HEK293 (cell line): ENCODE results near the gene INSYN2B.

Source experiments
- CTCF ChIA-PET: fragments of 350-600 bp; formaldehyde crosslinking; extraction: SDS; loops from one replicate; lab custom pipeline; 2021; ENCODE audit warnings: antibody characterized with exemption; lab: Yijun Ruan, JAX
- POLR2A ChIA-PET: fragments of 300-600 bp; formaldehyde crosslinking; extraction: SDS; loops from one replicate; lab custom pipeline; 2020; ENCODE audit warnings: antibody characterized with exemption, inconsistent platforms; lab: Yijun Ruan, JAX
- H3K27ac ChIP-seq: fragments of 200-500 bp; sonication (Bioruptor generic); 2 replicates; pipeline ENCODE4 v1.5.1; 2014; ENCODE audit warnings: low read depth, low read length, control low read depth, inconsistent platforms; ENCODE audit errors: extremely low read depth
- H3K36me3 ChIP-seq, 2 experiments: fragments of 200-500 bp in 1 of 2; sonication (Bioruptor generic) in 1 of 2; 1 replicate in 1 of 2; 2 replicates in 1 of 2; pipeline ENCODE4 v1.5.1; 2014 to 2017; ENCODE audit warnings: inconsistent platforms in 2 of 2, low read length in 2 of 2; ENCODE audit not compliant: control insufficient read depth in 2 of 2, insufficient read depth in 1 of 2
- H3K4me1 ChIP-seq: fragments of 200-500 bp; sonication (Bioruptor generic); 2 replicates; pipeline ENCODE4 v1.5.1; 2014; ENCODE audit warnings: mild to moderate bottlenecking, low read length, inconsistent platforms; ENCODE audit not compliant: control insufficient read depth, insufficient read depth
- H3K4me3 ChIP-seq: 2 replicates; pipeline ENCODE4 v1.5.1; 2011; ENCODE audit warnings: low read depth, mild to moderate bottlenecking, control low read depth, low read length, moderate library complexity
- H3K9me3 ChIP-seq: fragments of 200-500 bp; sonication (Bioruptor generic); 2 replicates; pipeline ENCODE4 v1.5.1; 2014; ENCODE audit warnings: low read depth, low read length, inconsistent platforms; ENCODE audit not compliant: control insufficient read depth, insufficient read depth
- BCL11B ChIP-seq: fragments of 450-650 bp; formaldehyde crosslinking; IDR thresholded peaks from 2 replicates; pipeline ENCODE4 v1.5.1; 2016; ENCODE audit warnings: low read depth, missing biosample characterization, missing genetic modification characterization
- CTCF ChIP-seq: fragments of 450-650 bp; formaldehyde crosslinking; IDR thresholded peaks from 2 replicates; pipeline ENCODE4 v1.5.1; 2016; ENCODE audit warnings: missing biosample characterization, missing genetic modification characterization
- GFI1B ChIP-seq: fragments of 450-650 bp; formaldehyde crosslinking; IDR thresholded peaks from 2 replicates; pipeline ENCODE4 v1.5.1; 2016; ENCODE audit warnings: missing biosample characterization, missing genetic modification characterization
- GLIS2 ChIP-seq: fragments of 450-650 bp; formaldehyde crosslinking; IDR thresholded peaks from 2 replicates; pipeline ENCODE4 v1.5.1; 2016; ENCODE audit warnings: missing biosample characterization, missing genetic modification characterization
- MZF1 ChIP-seq: fragments of 450-650 bp; formaldehyde crosslinking; IDR thresholded peaks from 2 replicates; pipeline ENCODE4 v1.5.1; 2017; ENCODE audit warnings: missing biosample characterization, missing genetic modification characterization, borderline replicate concordance
- PRDM4 ChIP-seq: fragments of 450-650 bp; formaldehyde crosslinking; IDR thresholded peaks from 2 replicates; pipeline ENCODE4 v1.5.1; 2017; ENCODE audit warnings: missing biosample characterization, missing genetic modification characterization
- ZNF121 ChIP-seq: fragments of 450-650 bp; formaldehyde crosslinking; IDR thresholded peaks from 2 replicates; pipeline ENCODE4 v1.5.1; 2016; ENCODE audit warnings: missing biosample characterization, missing genetic modification characterization
- ZNF174 ChIP-seq: fragments of 450-650 bp; formaldehyde crosslinking; IDR thresholded peaks from 2 replicates; pipeline ENCODE4 v1.5.0; 2017; ENCODE audit warnings: missing biosample characterization, mild to moderate bottlenecking, missing genetic modification characterization
- ZNF184 ChIP-seq: fragments of 450-650 bp; IDR thresholded peaks from 2 replicates; pipeline ENCODE4 v1.5.1; 2018; ENCODE audit warnings: missing biosample characterization, mild to moderate bottlenecking, missing genetic modification characterization
- ZNF202 ChIP-seq: fragments of 450-650 bp; formaldehyde crosslinking; IDR thresholded peaks from 2 replicates; pipeline ENCODE4 v1.5.1; 2016; ENCODE audit warnings: missing biosample characterization, missing genetic modification characterization, borderline replicate concordance
- ZNF335 ChIP-seq: fragments of 450-650 bp; formaldehyde crosslinking; conservative IDR thresholded peaks from 2 replicates; pipeline ENCODE4 v1.5.1; 2016; ENCODE audit warnings: missing biosample characterization, missing genetic modification characterization
- ZNF362 ChIP-seq: fragments of 450-650 bp; formaldehyde crosslinking; IDR thresholded peaks from 2 replicates; pipeline ENCODE4 v1.5.1; 2016; ENCODE audit warnings: missing biosample characterization, missing genetic modification characterization
- ZNF514 ChIP-seq: fragments of 450-650 bp; formaldehyde crosslinking; IDR thresholded peaks from 2 replicates; pipeline ENCODE4 v1.5.1; 2016; ENCODE audit warnings: missing biosample characterization, missing genetic modification characterization
- ZNF580 ChIP-seq: fragments of 450-650 bp; formaldehyde crosslinking; IDR thresholded peaks from 2 replicates; pipeline ENCODE4 v1.5.1; 2016; ENCODE audit warnings: missing biosample characterization, missing genetic modification characterization
- ZNF610 ChIP-seq: fragments of 450-650 bp; formaldehyde crosslinking; IDR thresholded peaks from 2 replicates; pipeline ENCODE4 v1.5.1; 2016; ENCODE audit warnings: missing biosample characterization, missing genetic modification characterization, borderline replicate concordance
- ZNF654 ChIP-seq: fragments of 450-650 bp; formaldehyde crosslinking; IDR thresholded peaks from 2 replicates; pipeline ENCODE4 v1.5.1; 2016; ENCODE audit warnings: low read depth, missing biosample characterization, missing genetic modification characterization
- ZNF701 ChIP-seq: fragments of 450-650 bp; formaldehyde crosslinking; IDR thresholded peaks from 2 replicates; pipeline ENCODE4 v1.5.1; 2016; ENCODE audit warnings: missing biosample characterization, missing genetic modification characterization
- ZNF707 ChIP-seq: fragments of 450-650 bp; formaldehyde crosslinking; IDR thresholded peaks from 2 replicates; pipeline ENCODE4 v1.5.1; 2016; ENCODE audit warnings: missing biosample characterization, missing genetic modification characterization
- ZNF777 ChIP-seq: fragments of 450-650 bp; formaldehyde crosslinking; IDR thresholded peaks from 2 replicates; pipeline ENCODE4 v1.5.1; 2017; ENCODE audit warnings: missing biosample characterization, missing genetic modification characterization, borderline replicate concordance
- TF ChIP-seq, protein P1 (sequence below): fragments of 450-650 bp; formaldehyde crosslinking; IDR thresholded peaks from 2 replicates; pipeline ENCODE4 v1.5.1; 2016; ENCODE audit warnings: missing biosample characterization, missing genetic modification characterization
- TF ChIP-seq, protein P2 (sequence below): fragments of 450-650 bp; formaldehyde crosslinking; IDR thresholded peaks from 2 replicates; pipeline ENCODE4; 2016; ENCODE audit warnings: missing biosample characterization, missing genetic modification characterization

The INSYN2B gene

DNA sequence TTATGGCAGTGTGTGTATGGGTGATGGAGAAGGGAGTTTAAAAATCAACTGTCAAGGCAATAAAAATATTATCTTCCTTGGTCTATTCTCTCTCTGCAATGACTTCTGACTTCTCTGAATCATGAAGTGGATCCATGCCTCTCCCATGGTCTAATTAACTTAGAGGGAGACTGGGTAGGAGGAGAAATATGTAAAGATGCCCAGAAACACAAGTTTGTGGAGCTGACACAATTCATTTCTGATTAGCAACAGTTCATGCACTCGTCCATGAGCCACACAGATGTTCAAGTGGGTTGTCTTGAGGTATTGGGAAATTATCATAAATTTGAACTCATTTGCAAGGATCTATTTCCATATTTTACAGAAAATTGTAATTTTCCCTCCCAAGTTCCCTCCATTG is 38.1 kb downstream of the INSYN2B start:
- no peaks in the 10 kb centered on the region for H3K36me3 ChIP-seq
- TF ChIP-seq, protein P1, sequence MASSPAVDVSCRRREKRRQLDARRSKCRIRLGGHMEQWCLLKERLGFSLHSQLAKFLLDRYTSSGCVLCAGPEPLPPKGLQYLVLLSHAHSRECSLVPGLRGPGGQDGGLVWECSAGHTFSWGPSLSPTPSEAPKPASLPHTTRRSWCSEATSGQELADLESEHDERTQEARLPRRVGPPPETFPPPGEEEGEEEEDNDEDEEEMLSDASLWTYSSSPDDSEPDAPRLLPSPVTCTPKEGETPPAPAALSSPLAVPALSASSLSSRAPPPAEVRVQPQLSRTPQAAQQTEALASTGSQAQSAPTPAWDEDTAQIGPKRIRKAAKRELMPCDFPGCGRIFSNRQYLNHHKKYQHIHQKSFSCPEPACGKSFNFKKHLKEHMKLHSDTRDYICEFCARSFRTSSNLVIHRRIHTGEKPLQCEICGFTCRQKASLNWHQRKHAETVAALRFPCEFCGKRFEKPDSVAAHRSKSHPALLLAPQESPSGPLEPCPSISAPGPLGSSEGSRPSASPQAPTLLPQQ (tag by site-specific recombination) = no peak
- TF ChIP-seq ZNF777 (tag by site-specific recombination) = no peak
- TF ChIP-seq ZNF362 = no peak
- no peak for TF ChIP-seq ZNF654
- TF ChIP-seq CTCF (tag by site-specific recombination) = no peak
- TF ChIP-seq GFI1B = no peak
- no peak for TF ChIP-seq ZNF335 (tag by site-specific recombination)
- TF ChIP-seq GLIS2 (tag by site-specific recombination) = no peak
- no peak for TF ChIP-seq PRDM4 (tag by site-specific recombination)
- no peaks in the 10 kb centered on the region for H3K4me1 ChIP-seq
- ChIA-PET POLR2A (no interaction called here), CTCF (no interaction called here)
- H3K27ac ChIP-seq = no peak overlapping the region
- no peaks in the 10 kb centered on the region for H3K9me3 ChIP-seq
- no peak overlapping the region for H3K4me3 ChIP-seq

DNA sequence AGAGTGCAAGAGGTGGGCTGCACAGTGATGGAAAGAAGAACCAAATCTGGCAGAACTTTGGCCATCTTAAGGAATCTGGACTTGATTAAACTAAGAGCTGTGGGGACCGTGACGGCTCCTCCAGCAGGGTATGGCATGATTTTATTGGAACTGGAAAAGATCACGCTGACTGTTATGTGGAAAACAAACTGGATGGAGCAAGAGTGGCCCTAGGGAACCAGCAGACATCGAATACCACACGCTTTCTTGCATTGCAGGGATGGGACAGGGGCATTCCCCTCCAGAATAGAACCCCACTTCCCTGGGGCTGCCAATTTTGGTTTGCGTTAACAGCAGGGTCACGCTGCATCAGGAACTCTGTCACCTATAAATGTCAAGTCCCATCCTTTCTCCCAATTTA is 38.8 kb downstream of the INSYN2B start:
- no peak for TF ChIP-seq ZNF701 (tag by site-specific recombination)
- TF ChIP-seq ZNF777 (tag by site-specific recombination) = no peak
- TF ChIP-seq ZNF707 (tag by site-specific recombination) = no peak
- TF ChIP-seq ZNF580 (tag by site-specific recombination) = no peak
- no peak for TF ChIP-seq ZNF202 (tag by site-specific recombination)
- no peak for TF ChIP-seq MZF1 (tag by site-specific recombination)
- TF ChIP-seq GLIS2 (tag by site-specific recombination) = no peak
- no peak for TF ChIP-seq ZNF184 (tag by site-specific recombination)
- no peak for TF ChIP-seq ZNF514
- TF ChIP-seq BCL11B (tag by site-specific recombination) = no peak
- no peak for TF ChIP-seq ZNF174 (tag by site-specific recombination)
- TF ChIP-seq ZNF121 (tag by site-specific recombination) = no peak
- no peak for TF ChIP-seq ZNF610 (tag by site-specific recombination)
- TF ChIP-seq, protein P2, sequence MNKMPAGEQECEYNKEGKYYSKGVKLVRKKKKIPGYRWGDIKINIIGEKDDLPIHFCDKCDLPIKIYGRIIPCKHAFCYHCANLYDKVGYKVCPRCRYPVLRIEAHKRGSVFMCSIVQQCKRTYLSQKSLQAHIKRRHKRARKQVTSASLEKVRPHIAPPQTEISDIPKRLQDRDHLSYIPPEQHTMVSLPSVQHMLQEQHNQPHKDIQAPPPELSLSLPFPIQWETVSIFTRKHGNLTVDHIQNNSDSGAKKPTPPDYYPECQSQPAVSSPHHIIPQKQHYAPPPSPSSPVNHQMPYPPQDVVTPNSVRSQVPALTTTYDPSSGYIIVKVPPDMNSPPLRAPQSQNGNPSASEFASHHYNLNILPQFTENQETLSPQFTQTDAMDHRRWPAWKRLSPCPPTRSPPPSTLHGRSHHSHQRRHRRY = no peak
- ChIA-PET POLR2A (no interaction called here), CTCF (no interaction called here)
- Histone ChIP-seq H3K27ac (no peak overlapping the region), H3K36me3 (no peaks in the 10 kb centered on the region), H3K4me1 (no peaks in the 10 kb centered on the region), H3K9me3 (no peaks in the 10 kb centered on the region), H3K4me3 (no peak overlapping the region)
